ENCODE results near the gene ADAMTS12.

ADAMTS12 gene

DNA sequence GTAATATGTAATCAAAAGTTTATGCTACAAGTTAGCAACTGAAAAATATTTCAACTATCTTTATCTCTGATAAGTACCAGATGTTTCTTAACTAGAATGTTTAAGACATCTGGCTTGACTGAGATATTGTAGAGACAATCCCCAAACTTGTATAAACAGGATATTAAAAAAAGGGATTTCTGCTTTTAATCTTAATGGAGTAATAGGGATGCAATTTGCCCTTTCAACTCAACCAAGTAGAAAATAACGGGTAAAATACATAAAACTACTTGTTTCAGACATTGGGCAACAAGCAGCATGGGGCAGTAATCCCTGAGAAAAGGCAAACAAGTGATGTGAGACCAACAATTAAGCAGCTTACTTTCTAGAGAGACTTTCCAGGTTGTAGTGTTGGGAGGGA, 9.4 kb upstream of the ADAMTS12 start:
- Histone ChIP-seq H3K4me3 (ENCODE audit: low read depth, low read length) (no peak overlapping the region), H3K4me1 (ENCODE audit: control insufficient read depth, insufficient read depth, low read length) (no peaks in the 10 kb centered on the region), H3K9me3 (ENCODE audit: control insufficient read depth, insufficient read depth, low read length) (0 out of 2 replicates have a peak, but pooled peaks cover 3% of the 10 kb centered on the region), H3K27ac (ENCODE audit: low read depth, low read length) (no peak overlapping the region), H3K27me3 (ENCODE audit: control insufficient read depth, insufficient read depth, low read length) (no peaks in the 10 kb centered on the region), H3K9ac (ENCODE audit: low read depth, low read length) (no peak overlapping the region), H3K36me3 (ENCODE audit: control insufficient read depth, insufficient read depth, low read length) (no peaks in the 10 kb centered on the region)

GRCh38 chr5:33894566-33894965, 2.8 kb upstream of the ADAMTS12 start:
- Histone ChIP-seq H3K27ac (ENCODE audit: low read depth, low read length) (no peak overlapping the region), H3K4me3 (ENCODE audit: low read depth, low read length) (no peak overlapping the region), H3K27me3 (ENCODE audit: control insufficient read depth, insufficient read depth, low read length) (peaks cover 2% of the 10 kb centered on the region), H3K9ac (ENCODE audit: low read depth, low read length) (no peak overlapping the region), H3K4me1 (ENCODE audit: control insufficient read depth, insufficient read depth, low read length) (peaks cover 28% of the 10 kb centered on the region), H3K36me3 (ENCODE audit: control insufficient read depth, insufficient read depth, low read length) (no peaks in the 10 kb centered on the region), H3K9me3 (ENCODE audit: control insufficient read depth, insufficient read depth, low read length) (no peaks in the 10 kb centered on the region)

DNA sequence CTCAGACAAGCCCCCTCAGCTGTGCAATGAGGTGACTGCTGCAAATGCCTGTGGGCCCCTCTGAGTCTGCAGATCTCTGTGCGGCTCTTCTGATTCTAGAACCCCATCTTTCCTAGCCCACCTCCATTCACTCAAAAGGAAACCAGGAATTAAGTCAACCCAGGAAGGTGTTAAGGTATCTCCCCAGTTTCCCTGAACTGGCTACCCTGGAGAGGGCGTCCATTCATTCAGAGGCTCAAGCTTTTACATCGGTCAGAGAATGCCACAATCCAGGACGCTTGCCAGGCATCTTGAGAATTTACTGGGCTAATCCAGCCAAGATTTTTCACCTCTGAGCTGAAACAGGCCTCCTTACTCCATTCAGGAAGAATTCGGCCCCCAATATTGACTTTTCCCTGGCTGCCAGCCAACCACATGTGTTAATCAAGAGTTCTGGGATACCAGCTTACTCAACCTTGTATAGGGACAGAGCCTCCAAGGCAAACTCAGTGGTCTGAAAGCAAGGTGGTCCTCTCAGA, 889 bp upstream of the ADAMTS12 start:
- Histone ChIP-seq H3K9ac (ENCODE audit: low read depth, low read length) (peak overlapping the region; percentile 41; the same call in 1 of the 2 replicates), H3K36me3 (ENCODE audit: control insufficient read depth, insufficient read depth, low read length) (no peaks in the 10 kb centered on the region), H3K27me3 (ENCODE audit: control insufficient read depth, insufficient read depth, low read length) (peaks cover 2% of the 10 kb centered on the region), H3K27ac (ENCODE audit: low read depth, low read length) (peak overlapping the region; percentile 26), H3K4me3 (ENCODE audit: low read depth, low read length) (peak overlapping the region; percentile 81), H3K9me3 (ENCODE audit: control insufficient read depth, insufficient read depth, low read length) (no peaks in the 10 kb centered on the region), H3K4me1 (ENCODE audit: control insufficient read depth, insufficient read depth, low read length) (peaks cover 32% of the 10 kb centered on the region)

GRCh38 chr5:33891446-33891787, 373 bp downstream of the ADAMTS12 start:
- peak overlapping the region; percentile 81 for H3K4me3 ChIP-seq (ENCODE audit: low read depth, low read length)
- peaks cover 2% of the 10 kb centered on the region for H3K27me3 ChIP-seq (ENCODE audit: control insufficient read depth, insufficient read depth, low read length)
- H3K9me3 ChIP-seq (ENCODE audit: control insufficient read depth, insufficient read depth, low read length), result no peaks in the 10 kb centered on the region
- no peaks in the 10 kb centered on the region for H3K36me3 ChIP-seq (ENCODE audit: control insufficient read depth, insufficient read depth, low read length)
- H3K9ac ChIP-seq (ENCODE audit: low read depth, low read length), result peak overlapping the region; percentile 74
- peaks cover 34% of the 10 kb centered on the region for H3K4me1 ChIP-seq (ENCODE audit: control insufficient read depth, insufficient read depth, low read length)
- peak overlapping the region; percentile 57 for H3K27ac ChIP-seq (ENCODE audit: low read depth, low read length)

DNA sequence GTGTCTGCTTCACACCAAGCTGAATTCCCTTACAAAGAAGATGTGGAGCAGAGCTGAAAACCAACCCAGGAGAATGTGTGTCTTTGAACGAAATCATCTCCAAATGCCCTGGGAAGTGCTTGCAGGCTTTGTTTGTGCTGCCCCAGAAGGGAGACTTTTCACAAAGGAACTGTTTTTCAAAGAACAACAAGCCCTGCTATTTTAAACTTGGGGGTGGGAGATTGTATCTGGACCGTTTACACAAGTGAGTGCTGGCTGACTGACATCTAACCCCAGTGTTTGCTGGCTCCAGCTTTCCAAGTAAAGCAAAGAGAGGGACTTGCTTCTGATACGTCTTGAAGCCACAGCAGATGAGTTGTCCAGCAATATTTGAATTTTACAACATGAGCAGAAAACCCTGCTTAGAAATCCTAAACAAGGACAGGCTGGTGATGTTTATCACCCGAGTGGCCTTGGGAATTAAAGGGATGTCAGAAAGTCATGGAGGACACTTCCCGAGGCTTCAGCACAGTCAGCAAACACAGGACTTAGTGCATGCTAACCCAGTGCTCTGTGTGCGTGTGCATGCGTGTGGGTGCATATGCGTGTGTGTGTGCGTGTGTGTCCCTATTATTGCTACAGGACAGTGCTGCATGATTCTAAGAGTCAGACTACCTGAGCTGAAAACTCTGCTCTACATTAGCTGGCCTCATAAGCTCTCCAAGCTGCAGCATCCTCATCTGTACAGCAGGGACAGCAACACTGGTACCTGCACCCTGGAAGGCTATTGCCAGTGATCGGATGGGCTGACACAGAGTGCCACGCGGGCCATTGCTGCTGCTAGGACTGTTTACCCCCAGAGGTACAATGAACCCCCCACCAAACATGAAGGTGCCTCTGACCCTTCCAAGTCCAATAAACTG, 1.4 kb downstream of the ADAMTS12 start:
- H3K27ac ChIP-seq (ENCODE audit: low read depth, low read length), result peak overlapping the region; percentile 13
- H3K9ac ChIP-seq (ENCODE audit: low read depth, low read length), result peak overlapping the region; percentile 74; the same call in 1 of the 2 replicates
- peak overlapping the region; percentile 81 for H3K4me3 ChIP-seq (ENCODE audit: low read depth, low read length)
- peaks cover 38% of the 10 kb centered on the region for H3K4me1 ChIP-seq (ENCODE audit: control insufficient read depth, insufficient read depth, low read length)
- no peaks in the 10 kb centered on the region for H3K36me3 ChIP-seq (ENCODE audit: control insufficient read depth, insufficient read depth, low read length)
- peaks cover 2% of the 10 kb centered on the region for H3K27me3 ChIP-seq (ENCODE audit: control insufficient read depth, insufficient read depth, low read length)
- H3K9me3 ChIP-seq (ENCODE audit: control insufficient read depth, insufficient read depth, low read length), result no peaks in the 10 kb centered on the region

DNA sequence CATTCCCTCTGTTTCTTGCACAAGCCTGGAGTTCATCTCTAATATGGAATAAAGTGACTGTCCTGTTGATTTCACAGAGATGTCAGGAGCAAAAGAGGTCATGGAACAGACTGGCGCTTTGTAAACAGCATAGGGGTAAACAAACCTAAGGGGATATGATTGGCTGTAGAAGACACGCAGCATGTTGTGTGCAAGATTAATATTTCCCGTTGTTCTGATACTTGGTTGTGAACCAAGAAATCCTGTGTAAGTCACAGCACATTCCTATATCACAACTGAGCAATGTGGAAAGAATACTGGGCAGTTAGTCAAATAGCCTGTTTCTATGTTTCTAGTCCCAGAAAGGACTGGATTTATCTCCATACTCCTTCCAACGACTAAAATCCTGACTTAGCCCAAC, 3.2 kb downstream of the ADAMTS12 start:
- Histone ChIP-seq H3K4me1 (ENCODE audit: control insufficient read depth, insufficient read depth, low read length) (peaks cover 48% of the 10 kb centered on the region), H3K27ac (ENCODE audit: low read depth, low read length) (no peak overlapping the region), H3K9ac (ENCODE audit: low read depth, low read length) (no peak overlapping the region), H3K36me3 (ENCODE audit: control insufficient read depth, insufficient read depth, low read length) (no peaks in the 10 kb centered on the region), H3K9me3 (ENCODE audit: control insufficient read depth, insufficient read depth, low read length) (no peaks in the 10 kb centered on the region), H3K27me3 (ENCODE audit: control insufficient read depth, insufficient read depth, low read length) (peaks cover 2% of the 10 kb centered on the region), H3K4me3 (ENCODE audit: low read depth, low read length) (no peak overlapping the region)

GRCh38 chr5:33887268-33887667, 4.5 kb downstream of the ADAMTS12 start:
- Histone ChIP-seq H3K9me3 (ENCODE audit: control insufficient read depth, insufficient read depth, low read length) (no peaks in the 10 kb centered on the region), H3K36me3 (ENCODE audit: control insufficient read depth, insufficient read depth, low read length) (no peaks in the 10 kb centered on the region), H3K27ac (ENCODE audit: low read depth, low read length) (no peak overlapping the region), H3K4me3 (ENCODE audit: low read depth, low read length) (no peak overlapping the region), H3K27me3 (ENCODE audit: control insufficient read depth, insufficient read depth, low read length) (no peaks in the 10 kb centered on the region), H3K9ac (ENCODE audit: low read depth, low read length) (no peak overlapping the region), H3K4me1 (ENCODE audit: control insufficient read depth, insufficient read depth, low read length) (peaks cover 39% of the 10 kb centered on the region)

GRCh38 chr5:33886283-33886682, 5.5 kb downstream of the ADAMTS12 start:
- Histone ChIP-seq H3K4me1 (ENCODE audit: control insufficient read depth, insufficient read depth, low read length) (peaks cover 37% of the 10 kb centered on the region), H3K4me3 (ENCODE audit: low read depth, low read length) (no peak overlapping the region), H3K27me3 (ENCODE audit: control insufficient read depth, insufficient read depth, low read length) (no peaks in the 10 kb centered on the region), H3K36me3 (ENCODE audit: control insufficient read depth, insufficient read depth, low read length) (no peaks in the 10 kb centered on the region; the same call in 1 of the 2 replicates), H3K9ac (ENCODE audit: low read depth, low read length) (no peak overlapping the region), H3K27ac (ENCODE audit: low read depth, low read length) (no peak overlapping the region), H3K9me3 (ENCODE audit: control insufficient read depth, insufficient read depth, low read length) (no peaks in the 10 kb centered on the region)

- Histone ChIP-seq H3K27me3 (ENCODE audit: control insufficient read depth, insufficient read depth, low read length) (no peaks in the 10 kb centered on the region), H3K36me3 (ENCODE audit: control insufficient read depth, insufficient read depth, low read length) (no peaks in the 10 kb centered on the region; the same call in 1 of the 2 replicates), H3K9ac (ENCODE audit: low read depth, low read length) (no peak overlapping the region), H3K27ac (ENCODE audit: low read depth, low read length) (no peak overlapping the region), H3K4me1 (ENCODE audit: control insufficient read depth, insufficient read depth, low read length) (peaks cover 31% of the 10 kb centered on the region), H3K9me3 (ENCODE audit: control insufficient read depth, insufficient read depth, low read length) (no peaks in the 10 kb centered on the region), H3K4me3 (ENCODE audit: low read depth, low read length) (no peak overlapping the region)
Observed at GRCh38 chr5:33885679-33886078, 6.1 kb downstream of the ADAMTS12 start.

DNA sequence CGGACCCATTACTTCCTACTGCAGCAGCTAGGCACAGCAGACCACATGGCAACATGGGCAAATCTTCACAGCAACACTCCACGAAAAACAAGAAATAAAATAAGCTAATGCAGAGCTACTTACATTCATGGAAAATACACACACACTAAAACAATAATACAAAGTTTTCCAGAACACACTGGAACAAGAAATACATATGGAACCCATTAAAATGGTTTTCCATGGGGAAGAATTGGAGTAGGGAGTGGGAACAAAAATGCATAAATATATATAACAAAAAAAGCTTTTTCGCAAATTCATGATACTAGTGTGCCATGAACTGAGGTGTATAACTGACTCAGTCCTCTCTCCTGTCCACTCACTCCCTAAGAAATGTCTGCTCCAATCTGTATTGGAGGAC, 8.3 kb downstream of the ADAMTS12 start:
- Histone ChIP-seq H3K27me3 (ENCODE audit: control insufficient read depth, insufficient read depth, low read length) (no peaks in the 10 kb centered on the region), H3K36me3 (ENCODE audit: control insufficient read depth, insufficient read depth, low read length) (peaks cover 6% of the 10 kb centered on the region; the same call in 1 of the 2 replicates), H3K9me3 (ENCODE audit: control insufficient read depth, insufficient read depth, low read length) (no peaks in the 10 kb centered on the region), H3K4me1 (ENCODE audit: control insufficient read depth, insufficient read depth, low read length) (peaks cover 18% of the 10 kb centered on the region), H3K9ac (ENCODE audit: low read depth, low read length) (no peak overlapping the region), H3K27ac (ENCODE audit: low read depth, low read length) (no peak overlapping the region), H3K4me3 (ENCODE audit: low read depth, low read length) (no peak overlapping the region)

- Histone ChIP-seq H3K4me1 (ENCODE audit: control insufficient read depth, insufficient read depth, low read length) (peaks cover 13% of the 10 kb centered on the region), H3K9me3 (ENCODE audit: control insufficient read depth, insufficient read depth, low read length) (0 out of 2 replicates have a peak, but pooled peaks cover 6% of the 10 kb centered on the region), H3K36me3 (ENCODE audit: control insufficient read depth, insufficient read depth, low read length) (peaks cover 6% of the 10 kb centered on the region), H3K27ac (ENCODE audit: low read depth, low read length) (no peak overlapping the region), H3K27me3 (ENCODE audit: control insufficient read depth, insufficient read depth, low read length) (no peaks in the 10 kb centered on the region), H3K9ac (ENCODE audit: low read depth, low read length) (no peak overlapping the region), H3K4me3 (ENCODE audit: low read depth, low read length) (no peak overlapping the region)
Observed at GRCh38 chr5:33880319-33880718, 11.5 kb downstream of the ADAMTS12 start.
